ENCODE data around the gene NUP43. TPM values are rescaled to one million over a fixed set of nuclear protein-coding genes. Genes with fewer than 3 reads are reported as not detected.
"Not testable (repeated sequence)": the region's sequence is repeated elsewhere in the genome, so short reads cannot be mapped to it uniquely, and the experiment has no call there.

The NUP43 gene
- polyA plus RNA-seq, 1 donor = 67.9 TPM

GRCh38 chr6:149750136-149750609 lies 3.8 kb upstream of the NUP43 start:
- peak; percentile 55 for DNase-seq

- DNase-seq = peak; percentile 88
These were observed 3.3 kb upstream of the NUP43 start, which contains the start of gene PCMT1 for GRCh38 chr6:149749594-149750135. PCMT1 (plus strand) TSS chr6:149749741; CDS start chr6:149749902, 161 bp downstream.

GRCh38 chr6:149749082-149749593 lies 2.8 kb upstream of the NUP43 start:
- DNase-seq = not testable (repeated sequence)

GRCh38 chr6:149745252-149745651 lies 1.1 kb downstream of the NUP43 start:
- DNase-seq = not testable (repeated sequence)

- no peak for DNase-seq
These were observed 11.4 kb downstream of the NUP43 start for GRCh38 chr6:149734915-149735314.

GRCh38 chr6:149733089-149733720 lies 13.1 kb downstream of the NUP43 start:
- DNase-seq = no peak

- DNase-seq = no peak
These were observed 16.5 kb downstream of the NUP43 start for GRCh38 chr6:149729824-149730223.

- DNase-seq = no peak
These were observed 17.7 kb downstream of the NUP43 start for GRCh38 chr6:149728499-149729234.

GRCh38 chr6:149727793-149728498 lies 18.4 kb downstream of the NUP43 start:
- no peak for DNase-seq

GRCh38 chr6:149725785-149726184 lies 20.5 kb downstream of the NUP43 start:
- DNase-seq = no peak

GRCh38 chr6:149723771-149724417 lies 22.4 kb downstream of the NUP43 start:
- no peak for DNase-seq

GRCh38 chr6:149723262-149723661 lies 23.1 kb downstream of the NUP43 start:
- DNase-seq = no peak

- DNase-seq = no peak
These were observed 26.8 kb downstream of the NUP43 start for GRCh38 chr6:149719531-149719930.

- peak; percentile 85 for DNase-seq
These were observed 28.5 kb downstream of the NUP43 start, which contains the start of gene LATS1 for GRCh38 chr6:149717588-149718458. LATS1 (minus strand) TSS chr6:149718101; CDS start chr6:149702126, 15,975 bp downstream.

GRCh38 chr6:149717255-149717587 lies 29.1 kb downstream of the NUP43 start:
- no peak for DNase-seq

GRCh38 chr6:149716181-149716963 lies 30.0 kb downstream of the NUP43 start:
- no peak for DNase-seq

- DNase-seq = no peak
These were observed 31.9 kb downstream of the NUP43 start for GRCh38 chr6:149714442-149714841.

- no peak for DNase-seq
These were observed 34.6 kb downstream of the NUP43 start for GRCh38 chr6:149711711-149712110.

- no peak for DNase-seq
These were observed 44.6 kb downstream of the NUP43 start for GRCh38 chr6:149701714-149702113.

GRCh38 chr6:149699150-149699549 lies 47.2 kb downstream of the NUP43 start:
- DNase-seq = no peak
